GM04504 (cell line): ENCODE results near the gene DLG2.

ENCODE experiments used
- DNase-seq: peaks from one replicate; pipeline ENCODE4 v3.0.0-alpha.2; 2012; ENCODE audit warnings: low read depth

The DLG2 gene

GRCh38 chr11:85558411-85558810, 68.7 kb downstream of the DLG2 start:
- DNase-seq = no peak

- no peak for DNase-seq
Observed at GRCh38 chr11:85551881-85552280, 75.3 kb downstream of the DLG2 start.

GRCh38 chr11:85541683-85542082, 85.5 kb downstream of the DLG2 start:
- DNase-seq = no peak

- DNase-seq = no peak
Observed at GRCh38 chr11:85540635-85541205, 86.4 kb downstream of the DLG2 start.

GRCh38 chr11:85540181-85540580, 87.0 kb downstream of the DLG2 start:
- DNase-seq = no peak

- DNase-seq = no peak
Observed at GRCh38 chr11:85539740-85540139, 87.4 kb downstream of the DLG2 start.

- no peak for DNase-seq
Observed at GRCh38 chr11:85539029-85539689, 88.0 kb downstream of the DLG2 start.

- no peak for DNase-seq
Observed at GRCh38 chr11:85536438-85536837, 90.7 kb downstream of the DLG2 start.

- no peak for DNase-seq
Observed at GRCh38 chr11:85534806-85535205, 92.3 kb downstream of the DLG2 start.

GRCh38 chr11:85531191-85531897, 95.8 kb downstream of the DLG2 start:
- no peak for DNase-seq

GRCh38 chr11:85530634-85531033, 96.5 kb downstream of the DLG2 start:
- DNase-seq = no peak

GRCh38 chr11:85526564-85526963, 100.6 kb downstream of the DLG2 start:
- no peak for DNase-seq

GRCh38 chr11:85525686-85526085, 101.5 kb downstream of the DLG2 start:
- DNase-seq = no peak

- no peak for DNase-seq
Observed at GRCh38 chr11:85517272-85517671, 109.9 kb downstream of the DLG2 start.

- DNase-seq = no peak
Observed at GRCh38 chr11:85495918-85496317, 131.2 kb downstream of the DLG2 start.

GRCh38 chr11:85494396-85494795, 132.7 kb downstream of the DLG2 start:
- DNase-seq = no peak

GRCh38 chr11:85485902-85486301, 141.2 kb downstream of the DLG2 start:
- no peak for DNase-seq

- no peak for DNase-seq
Observed at GRCh38 chr11:85483861-85484260, 143.3 kb downstream of the DLG2 start.

- DNase-seq = no peak
Observed at GRCh38 chr11:85481862-85482261, 145.3 kb downstream of the DLG2 start.

GRCh38 chr11:85475660-85476517, 151.3 kb downstream of the DLG2 start:
- no peak for DNase-seq

- no peak for DNase-seq
Observed at GRCh38 chr11:85472953-85473352, 154.2 kb downstream of the DLG2 start.

- DNase-seq = no peak
Observed at GRCh38 chr11:85464283-85464682, 162.9 kb downstream of the DLG2 start.

GRCh38 chr11:85459304-85459703, 167.8 kb downstream of the DLG2 start:
- no peak for DNase-seq
